ENCODE data around the gene CES3. TPM values are rescaled to one million over a fixed set of nuclear protein-coding genes. Genes with fewer than 3 reads are reported as not detected.
A peak's percentile ranks its signal among the peaks of the same experiment; 100 is the strongest.

The CES3 gene
- total and polyA plus RNA-seq, 9 of the 15 experiments (the other 6 are each of a cell fraction or from before 2014, with no cell fraction given) = 0.06 to 2.2 (median 0.68) TPM

DNA sequence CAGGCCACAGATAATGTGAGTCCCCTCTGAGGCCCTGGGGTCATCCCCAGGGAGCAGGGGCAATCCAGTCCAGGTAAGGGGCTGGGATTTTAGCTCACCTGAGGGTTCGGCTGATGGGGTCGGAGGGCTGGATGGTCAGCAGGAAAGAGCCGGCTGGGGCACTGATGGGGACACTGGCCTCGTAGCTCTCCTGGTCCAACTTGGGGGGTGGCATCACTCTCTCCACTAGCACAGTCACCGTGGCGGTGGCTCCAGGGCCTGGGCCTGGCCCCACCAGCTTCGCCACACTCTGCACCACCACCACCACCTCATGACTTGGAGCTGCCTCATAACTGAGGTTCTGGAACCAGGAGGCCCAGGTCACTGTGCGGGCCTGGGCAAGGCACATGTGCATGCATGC lies 49.3 kb upstream of the CES3 start (continued):
- TF ChIP-seq, protein P1, sequence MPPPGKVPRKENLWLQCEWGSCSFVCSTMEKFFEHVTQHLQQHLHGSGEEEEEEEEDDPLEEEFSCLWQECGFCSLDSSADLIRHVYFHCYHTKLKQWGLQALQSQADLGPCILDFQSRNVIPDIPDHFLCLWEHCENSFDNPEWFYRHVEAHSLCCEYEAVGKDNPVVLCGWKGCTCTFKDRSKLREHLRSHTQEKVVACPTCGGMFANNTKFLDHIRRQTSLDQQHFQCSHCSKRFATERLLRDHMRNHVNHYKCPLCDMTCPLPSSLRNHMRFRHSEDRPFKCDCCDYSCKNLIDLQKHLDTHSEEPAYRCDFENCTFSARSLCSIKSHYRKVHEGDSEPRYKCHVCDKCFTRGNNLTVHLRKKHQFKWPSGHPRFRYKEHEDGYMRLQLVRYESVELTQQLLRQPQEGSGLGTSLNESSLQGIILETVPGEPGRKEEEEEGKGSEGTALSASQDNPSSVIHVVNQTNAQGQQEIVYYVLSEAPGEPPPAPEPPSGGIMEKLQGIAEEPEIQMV (tag; conservative IDR thresholded peaks at IDR 0.05; ENCODE audit: low read depth) = no peak
- TF ChIP-seq NEUROD1 (IDR thresholded peaks at IDR 0.05; ENCODE audit: borderline replicate concordance, low read depth, low read length, partially characterized antibody) = no peak
- TF ChIP-seq MYNN (IDR thresholded peaks at IDR 0.05) = no peak
- TF ChIP-seq MYNN (CRISPR knock-in tag; IDR thresholded peaks at IDR 0.05) = no peak

DNA sequence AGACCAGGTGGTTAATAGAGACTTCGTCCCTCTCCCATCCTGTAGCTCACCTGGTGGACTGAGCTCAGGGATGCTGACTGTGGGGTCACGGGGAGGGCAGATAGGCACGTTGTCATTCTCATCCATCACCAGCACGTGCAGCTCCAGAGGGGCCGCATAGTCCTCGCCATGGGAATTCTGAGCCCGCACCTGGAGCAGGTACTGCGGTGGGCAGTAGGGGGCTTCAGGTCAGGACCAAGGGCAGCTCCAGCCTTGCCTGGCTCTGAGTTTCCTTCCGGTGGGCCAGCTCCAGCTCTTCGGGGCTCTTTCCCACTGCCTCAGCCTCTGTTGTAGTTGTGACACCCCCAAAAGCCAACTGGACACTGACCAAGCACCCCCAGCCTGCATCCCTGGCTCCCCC lies 48.0 kb upstream of the CES3 start:
- Histone ChIP-seq H3K27me3 (ENCODE audit: control insufficient read depth in 2 of 2, insufficient read depth in 2 of 2, low read length in 2 of 2) (peaks cover 15 to 45% of the 10 kb centered on the region in 2 experiments; a peak in 4 of 5 replicates), H3K27ac (ENCODE audit: extremely low read depth, low read depth, low read length) (no peak overlapping the region), H3K4me3 (no peak overlapping the region), H3K4me2 (ENCODE audit: insufficient read depth, low read length) (no peak overlapping the region), H3K79me2 (ENCODE audit: control insufficient read depth, insufficient read depth, low read length) (no peaks in the 10 kb centered on the region), H3K36me3 (ENCODE audit: control insufficient read depth, insufficient read depth, low read length) (no peaks in the 10 kb centered on the region), H2AFZ (ENCODE audit: low read depth, low read length) (no peak overlapping the region), H4K20me1 (replicated peaks; ENCODE audit: control insufficient read depth, insufficient read depth, low read length) (no peaks in the 10 kb centered on the region), H3K9ac (ENCODE audit: insufficient read depth in 1 of 2, low read depth in 2 of 2, low read length in 2 of 2) (no peak overlapping the region), H3K9me3 (replicated peaks; ENCODE audit: control insufficient read depth, insufficient read depth, low read depth, low read length) (no peaks in the 10 kb centered on the region), H3K4me1 (replicated peaks in 1 of 2; ENCODE audit: control insufficient read depth in 2 of 2, insufficient read depth in 2 of 2, low read length in 2 of 2) (peaks cover 0 to 7% of the 10 kb centered on the region in 2 experiments; a peak in 2 of 5 replicates), H3K9me1 (ENCODE audit: control insufficient read depth, insufficient read depth, low read length) (no peaks in the 10 kb centered on the region)
- 10% methylated on average over 10 of the region's 10 CpGs for WGBS (ENCODE audit: insufficient coverage, low coverage, missing lambda C conversion rate)
- in situ Hi-C loops (cut with MboI) = no loop called here
- no TSS peak for BruUV-seq (replicated peaks)
- ChIA-PET POLR2A (interaction anchor here (1.2 kb wide), 1 partner anchor 8 kb away, joined by 6 read pairs; no protein-coding TSS in a partner anchor), CTCF (ENCODE audit: low intra/inter-chr PET ratio) (no interaction called here)
- DNase-seq (ENCODE audit: extremely low read depth in 1 of 4, low spot score in 3 of 4) = no peak
- no peak for ATAC-seq
- FAIRE-seq = no peak
- intact Hi-C loops (cut with micrococcal nuclease) = no loop called here
- TF ChIP-seq, protein P2, sequence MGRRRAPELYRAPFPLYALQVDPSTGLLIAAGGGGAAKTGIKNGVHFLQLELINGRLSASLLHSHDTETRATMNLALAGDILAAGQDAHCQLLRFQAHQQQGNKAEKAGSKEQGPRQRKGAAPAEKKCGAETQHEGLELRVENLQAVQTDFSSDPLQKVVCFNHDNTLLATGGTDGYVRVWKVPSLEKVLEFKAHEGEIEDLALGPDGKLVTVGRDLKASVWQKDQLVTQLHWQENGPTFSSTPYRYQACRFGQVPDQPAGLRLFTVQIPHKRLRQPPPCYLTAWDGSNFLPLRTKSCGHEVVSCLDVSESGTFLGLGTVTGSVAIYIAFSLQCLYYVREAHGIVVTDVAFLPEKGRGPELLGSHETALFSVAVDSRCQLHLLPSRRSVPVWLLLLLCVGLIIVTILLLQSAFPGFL (CRISPR knock-in tag; IDR thresholded peaks at IDR 0.05) = no peak
- TF ChIP-seq LCOR (CRISPR knock-in tag; IDR thresholded peaks at IDR 0.05) = no peak
- TF ChIP-seq ZFPM2 (CRISPR knock-in tag; IDR thresholded peaks at IDR 0.05) = no peak
- TF ChIP-seq, protein P3, sequence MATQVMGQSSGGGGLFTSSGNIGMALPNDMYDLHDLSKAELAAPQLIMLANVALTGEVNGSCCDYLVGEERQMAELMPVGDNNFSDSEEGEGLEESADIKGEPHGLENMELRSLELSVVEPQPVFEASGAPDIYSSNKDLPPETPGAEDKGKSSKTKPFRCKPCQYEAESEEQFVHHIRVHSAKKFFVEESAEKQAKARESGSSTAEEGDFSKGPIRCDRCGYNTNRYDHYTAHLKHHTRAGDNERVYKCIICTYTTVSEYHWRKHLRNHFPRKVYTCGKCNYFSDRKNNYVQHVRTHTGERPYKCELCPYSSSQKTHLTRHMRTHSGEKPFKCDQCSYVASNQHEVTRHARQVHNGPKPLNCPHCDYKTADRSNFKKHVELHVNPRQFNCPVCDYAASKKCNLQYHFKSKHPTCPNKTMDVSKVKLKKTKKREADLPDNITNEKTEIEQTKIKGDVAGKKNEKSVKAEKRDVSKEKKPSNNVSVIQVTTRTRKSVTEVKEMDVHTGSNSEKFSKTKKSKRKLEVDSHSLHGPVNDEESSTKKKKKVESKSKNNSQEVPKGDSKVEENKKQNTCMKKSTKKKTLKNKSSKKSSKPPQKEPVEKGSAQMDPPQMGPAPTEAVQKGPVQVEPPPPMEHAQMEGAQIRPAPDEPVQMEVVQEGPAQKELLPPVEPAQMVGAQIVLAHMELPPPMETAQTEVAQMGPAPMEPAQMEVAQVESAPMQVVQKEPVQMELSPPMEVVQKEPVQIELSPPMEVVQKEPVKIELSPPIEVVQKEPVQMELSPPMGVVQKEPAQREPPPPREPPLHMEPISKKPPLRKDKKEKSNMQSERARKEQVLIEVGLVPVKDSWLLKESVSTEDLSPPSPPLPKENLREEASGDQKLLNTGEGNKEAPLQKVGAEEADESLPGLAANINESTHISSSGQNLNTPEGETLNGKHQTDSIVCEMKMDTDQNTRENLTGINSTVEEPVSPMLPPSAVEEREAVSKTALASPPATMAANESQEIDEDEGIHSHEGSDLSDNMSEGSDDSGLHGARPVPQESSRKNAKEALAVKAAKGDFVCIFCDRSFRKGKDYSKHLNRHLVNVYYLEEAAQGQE (IDR thresholded peaks at IDR 0.05; ENCODE audit: borderline replicate concordance) = peak; percentile 60
- TF ChIP-seq, protein P3 (CRISPR knock-in tag; IDR thresholded peaks at IDR 0.05; ENCODE audit: low read depth) = no peak
- TF ChIP-seq, protein P4, sequence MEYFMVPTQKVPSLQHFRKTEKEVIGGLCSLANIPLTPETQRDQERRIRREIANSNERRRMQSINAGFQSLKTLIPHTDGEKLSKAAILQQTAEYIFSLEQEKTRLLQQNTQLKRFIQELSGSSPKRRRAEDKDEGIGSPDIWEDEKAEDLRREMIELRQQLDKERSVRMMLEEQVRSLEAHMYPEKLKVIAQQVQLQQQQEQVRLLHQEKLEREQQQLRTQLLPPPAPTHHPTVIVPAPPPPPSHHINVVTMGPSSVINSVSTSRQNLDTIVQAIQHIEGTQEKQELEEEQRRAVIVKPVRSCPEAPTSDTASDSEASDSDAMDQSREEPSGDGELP (CRISPR knock-in tag; IDR thresholded peaks at IDR 0.05; ENCODE audit: borderline replicate concordance) = no peak

Measured in K562 (cell line).